PC-9 (cell line): ENCODE results near the gene CPA3. TPM values are rescaled to one million over a fixed set of nuclear protein-coding genes. Genes with fewer than 3 reads are reported as not detected.

Source experiments
- BruUV-seq: library from RNA; stranded (reverse); fragments of 400-500 nt; replicated peaks from 2 replicates; lab custom pipeline; 2021; lab: Mats Ljungman, UMichigan
- CTCF ChIA-PET: fragments of 300-600 bp; sonication (Branson Sonifier 250); formaldehyde crosslinking; loops from one replicate; lab custom pipeline; 2022; ENCODE audit warnings: antibody characterized with exemption; lab: Charles Lee
- POLR2A ChIA-PET: fragments of 300-600 bp; sonication (Branson Sonifier 250); formaldehyde crosslinking; loops from one replicate; lab custom pipeline; 2022; ENCODE audit warnings: antibody characterized with exemption; ENCODE audit not compliant: unreplicated experiment; lab: Charles Lee
- DNase-seq, 2 experiments: peaks; one replicate each; pipeline versions ENCODE4 v3.0.0 to v3.0.0-alpha.2; 2015 to 2022; ENCODE audit warnings: mixed read lengths in 1 of 2
- H2AFZ ChIP-seq: fragments of 200-600 bp; sonication (generic); 2 replicates; pipeline ENCODE4 v1.8.1; 2017; ENCODE audit warnings: antibody characterized with exemption
- H3F3A ChIP-seq: fragments of 200-600 bp; sonication (generic); 2 replicates; pipeline ENCODE4 v1.8.1; 2017; ENCODE audit warnings: antibody characterized with exemption, mild to moderate bottlenecking, low read depth; ENCODE audit not compliant: insufficient read depth
- H3K27ac ChIP-seq: fragments of 200-600 bp; sonication (generic); 2 replicates; pipeline ENCODE4 v1.6.1; 2016; ENCODE audit warnings: mixed run types
- H3K27me3 ChIP-seq: fragments of 200-600 bp; sonication (generic); 2 replicates; pipeline ENCODE4 v1.6.1; 2016; ENCODE audit warnings: low read depth, mixed run types; ENCODE audit not compliant: insufficient read depth
- H3K36me3 ChIP-seq: fragments of 200-600 bp; sonication (generic); 2 replicates; pipeline ENCODE4 v1.6.1; 2016; ENCODE audit warnings: low read depth, mixed run types
- H3K4me1 ChIP-seq: fragments of 200-600 bp; sonication (generic); replicated peaks from 2 replicates; pipeline ENCODE4 v1.6.1; 2016; ENCODE audit warnings: mixed run types; ENCODE audit not compliant: insufficient read depth
- H3K4me2 ChIP-seq: fragments of 200-600 bp; sonication (generic); 2 replicates; pipeline ENCODE4 v1.6.1; 2017; ENCODE audit warnings: mixed run types
- H3K4me3 ChIP-seq: fragments of 200-600 bp; sonication (generic); 2 replicates; pipeline ENCODE4 v1.6.1; 2016; ENCODE audit warnings: mixed run types
- H3K79me2 ChIP-seq: fragments of 200-600 bp; sonication (generic); 2 replicates; pipeline ENCODE4 v1.6.1; 2017; ENCODE audit warnings: low read depth, mixed run types
- H3K9me2 ChIP-seq: fragments of 200-600 bp; sonication (generic); 2 replicates; pipeline ENCODE4 v1.8.1; 2017; ENCODE audit warnings: mild to moderate bottlenecking; ENCODE audit not compliant: insufficient read depth
- H3K9me3 ChIP-seq: fragments of 200-600 bp; sonication (generic); 2 replicates; pipeline ENCODE4 v1.8.1; 2016; ENCODE audit warnings: low read depth; ENCODE audit not compliant: insufficient read depth
- H4K20me1 ChIP-seq: fragments of 200-600 bp; sonication (generic); 2 replicates; pipeline ENCODE4 v1.8.1; 2017; ENCODE audit not compliant: insufficient read depth
- EZH2 ChIP-seq: fragments of 200-600 bp; sonication (generic); IDR thresholded peaks from 2 replicates; pipeline ENCODE4 v1.8.0; 2017; ENCODE audit warnings: antibody characterized with exemption, low read depth
- intact Hi-C: fragments of 100-400 bp; cut with micrococcal nuclease; formaldehyde crosslinking; loops from one replicate; pipeline ENCODE4 v1.10.0; 2022; ENCODE audit not compliant: unreplicated experiment
- total RNA-seq: library from RNA; stranded (reverse); gene quantifications from 2 replicates; pipeline ENCODE4 v1.2.3, GENCODE V29; 2021
- TF ChIP-seq, protein P1 (sequence below): fragments of 200-600 bp; sonication (generic); conservative IDR thresholded peaks from 2 replicates; pipeline ENCODE4 v1.6.1; 2017; ENCODE audit warnings: mixed run types, antibody characterized with exemption, mild to moderate bottlenecking, moderate library complexity

The CPA3 gene
- total RNA-seq, 1 experiment from 2014 or later: not detected

DNA sequence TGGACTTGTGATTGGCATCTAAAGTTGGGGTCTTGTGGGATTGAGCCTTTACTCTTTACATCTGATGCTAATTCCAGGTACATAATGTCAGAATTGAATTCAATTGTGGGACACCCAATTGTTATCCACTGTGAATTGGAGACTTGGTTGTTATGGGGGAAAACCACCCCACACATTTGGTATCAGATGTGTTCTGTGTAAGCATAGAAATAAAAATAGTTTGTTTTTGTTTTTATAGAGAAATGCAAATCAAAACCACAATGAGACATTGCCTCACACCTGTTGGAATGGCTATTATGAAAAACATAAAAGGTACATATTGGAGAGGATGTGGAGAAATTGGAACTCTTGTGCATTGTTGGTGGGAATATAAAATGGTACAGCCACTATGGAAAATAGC lies 58.5 kb downstream of the CPA3 start:
- Histone ChIP-seq H3K27ac (no peak overlapping the region), H2AFZ (no peak overlapping the region), H3K4me2 (no peak overlapping the region), H3K36me3 (no peaks in the 10 kb centered on the region), H3K4me3 (no peak overlapping the region), H3K9me2 (no peaks in the 10 kb centered on the region), H3K4me1 (0 out of 2 replicates have a peak, but pooled peaks cover 8% of the 10 kb centered on the region), H3K79me2 (no peaks in the 10 kb centered on the region), H3F3A (no peaks in the 10 kb centered on the region), H4K20me1 (no peaks in the 10 kb centered on the region), H3K27me3 (no peaks in the 10 kb centered on the region), H3K9me3 (no peaks in the 10 kb centered on the region)
- TF ChIP-seq, protein P1, sequence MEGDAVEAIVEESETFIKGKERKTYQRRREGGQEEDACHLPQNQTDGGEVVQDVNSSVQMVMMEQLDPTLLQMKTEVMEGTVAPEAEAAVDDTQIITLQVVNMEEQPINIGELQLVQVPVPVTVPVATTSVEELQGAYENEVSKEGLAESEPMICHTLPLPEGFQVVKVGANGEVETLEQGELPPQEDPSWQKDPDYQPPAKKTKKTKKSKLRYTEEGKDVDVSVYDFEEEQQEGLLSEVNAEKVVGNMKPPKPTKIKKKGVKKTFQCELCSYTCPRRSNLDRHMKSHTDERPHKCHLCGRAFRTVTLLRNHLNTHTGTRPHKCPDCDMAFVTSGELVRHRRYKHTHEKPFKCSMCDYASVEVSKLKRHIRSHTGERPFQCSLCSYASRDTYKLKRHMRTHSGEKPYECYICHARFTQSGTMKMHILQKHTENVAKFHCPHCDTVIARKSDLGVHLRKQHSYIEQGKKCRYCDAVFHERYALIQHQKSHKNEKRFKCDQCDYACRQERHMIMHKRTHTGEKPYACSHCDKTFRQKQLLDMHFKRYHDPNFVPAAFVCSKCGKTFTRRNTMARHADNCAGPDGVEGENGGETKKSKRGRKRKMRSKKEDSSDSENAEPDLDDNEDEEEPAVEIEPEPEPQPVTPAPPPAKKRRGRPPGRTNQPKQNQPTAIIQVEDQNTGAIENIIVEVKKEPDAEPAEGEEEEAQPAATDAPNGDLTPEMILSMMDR: no peak
- TF ChIP-seq EZH2: no peak
- intact Hi-C loops: no loop called here
- POLR2A ChIA-PET: no interaction called here
- DNase-seq: no peak
- CTCF ChIA-PET: no interaction called here
- no TSS peak for BruUV-seq

DNA sequence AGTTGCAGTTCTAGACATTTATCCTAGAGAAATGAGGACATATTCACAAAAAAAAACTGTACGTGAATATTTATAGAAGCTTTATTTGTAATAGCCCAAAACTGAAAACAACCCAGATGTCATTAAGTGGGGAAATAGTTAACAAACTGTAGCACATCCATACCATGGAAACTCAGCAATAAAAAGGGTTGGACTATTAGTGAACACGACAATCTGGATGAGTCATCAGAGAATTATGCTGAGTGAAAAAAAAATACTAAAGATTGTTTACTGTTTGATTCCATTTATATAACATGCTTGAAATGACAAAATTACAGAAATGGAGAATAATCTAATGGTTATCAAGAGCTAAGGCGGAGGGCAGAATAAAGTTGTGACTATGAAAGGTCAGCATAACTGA lies 59.5 kb downstream of the CPA3 start:
- Histone ChIP-seq H3K9me2 (no peaks in the 10 kb centered on the region), H3K9me3 (no peaks in the 10 kb centered on the region), H3K4me1 (0 out of 2 replicates have a peak, but pooled peaks cover 8% of the 10 kb centered on the region), H4K20me1 (no peaks in the 10 kb centered on the region), H3K27ac (no peak overlapping the region), H3K4me2 (0 out of 2 replicates have a peak overlapping the region, but pooled peaks have one; percentile 2), H3K79me2 (no peaks in the 10 kb centered on the region), H2AFZ (no peak overlapping the region), H3K36me3 (no peaks in the 10 kb centered on the region), H3F3A (no peaks in the 10 kb centered on the region), H3K27me3 (no peaks in the 10 kb centered on the region), H3K4me3 (no peak overlapping the region)
- BruUV-seq: no TSS peak
- ChIA-PET CTCF (no interaction called here), POLR2A (no interaction called here)
- peak in 1 of 2 experiments; percentile 45 for DNase-seq
- intact Hi-C loops: no loop called here
- no peak for TF ChIP-seq EZH2
- TF ChIP-seq, protein P1: no peak

DNA sequence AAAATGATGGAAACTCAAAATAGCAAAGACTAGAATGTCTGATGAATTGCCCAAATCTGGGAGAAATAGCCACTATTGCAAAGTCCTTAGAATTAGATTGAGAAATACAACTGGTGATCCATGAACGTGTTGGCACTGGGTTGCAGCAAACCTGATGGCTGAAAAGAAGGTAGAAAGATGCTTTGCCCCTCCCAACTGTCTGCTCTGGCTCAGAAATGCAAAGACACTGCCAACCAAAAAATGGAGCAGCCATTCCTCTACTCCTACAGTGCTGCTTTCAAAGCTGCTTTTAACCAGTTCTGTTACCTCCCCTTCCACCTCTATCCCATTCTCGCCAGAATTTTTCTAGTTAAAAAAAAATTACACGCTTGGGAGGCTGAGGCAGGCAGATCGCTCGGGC lies 60.7 kb downstream of the CPA3 start:
- H3K9me3 ChIP-seq: no peaks in the 10 kb centered on the region
- no peaks in the 10 kb centered on the region for H3K36me3 ChIP-seq
- intact Hi-C loops: no loop called here
- H4K20me1 ChIP-seq: no peaks in the 10 kb centered on the region
- H3K27me3 ChIP-seq: no peaks in the 10 kb centered on the region
- no peak overlapping the region for H2AFZ ChIP-seq
- ChIA-PET CTCF (no interaction called here), POLR2A (no interaction called here)
- BruUV-seq: no TSS peak
- no peaks in the 10 kb centered on the region for H3K79me2 ChIP-seq
- no peak for DNase-seq
- no peaks in the 10 kb centered on the region for H3K9me2 ChIP-seq
- H3K4me2 ChIP-seq: no peak overlapping the region
- H3K4me1 ChIP-seq: 0 out of 2 replicates have a peak, but pooled peaks cover 8% of the 10 kb centered on the region
- TF ChIP-seq, protein P1: no peak
- TF ChIP-seq EZH2: no peak
- H3F3A ChIP-seq: no peaks in the 10 kb centered on the region
- H3K27ac ChIP-seq: no peak overlapping the region
- no peak overlapping the region for H3K4me3 ChIP-seq
